Measurements from ENCODE around the gene TBC1D9.

GRCh38 chr4:140702096-140702757 is 54.0 kb downstream of the TBC1D9 start:
- TF ChIP-seq CTCF (IDR thresholded peaks at IDR 0.05) (no peak), ZFX (IDR thresholded peaks at IDR 0.05; ENCODE audit: borderline replicate concordance) (no peak)

Data from 22Rv1 (cell line).